Activated T-helper 1 cell treated with anti-CD3 and anti-CD28 coated beads, Interleukin-2, amount 50 U/mL, for 16 hours (primary cell): ENCODE measurements around the gene TENM4.

Experiments
- DNase-seq, 2 donors: peaks; one replicate each; pipeline ENCODE4 v3.0.0-alpha.2; 2020; ENCODE audit warnings: low read depth in 1 of 2, low spot score in 1 of 2

TENM4 gene

GRCh38 chr11:79348976-79349682 lies 91.7 kb downstream of the TENM4 start:
- DNase-seq, result no peak

GRCh38 chr11:79346021-79346420 lies 94.8 kb downstream of the TENM4 start:
- DNase-seq, result no peak

- DNase-seq, result no peak
These were observed 96.0 kb downstream of the TENM4 start for GRCh38 chr11:79344753-79345294.

- no peak for DNase-seq
These were observed 98.1 kb downstream of the TENM4 start for GRCh38 chr11:79342686-79343085.

GRCh38 chr11:79342236-79342635 lies 98.6 kb downstream of the TENM4 start:
- DNase-seq, result no peak

- DNase-seq, result no peak
These were observed 100.3 kb downstream of the TENM4 start for GRCh38 chr11:79340535-79340934.

GRCh38 chr11:79336797-79337517 lies 103.9 kb downstream of the TENM4 start:
- DNase-seq, result no peak

- no peak for DNase-seq
These were observed 105.1 kb downstream of the TENM4 start for GRCh38 chr11:79335681-79336080.

GRCh38 chr11:79333355-79333754 lies 107.5 kb downstream of the TENM4 start:
- DNase-seq, result no peak

GRCh38 chr11:79332017-79332416 lies 108.8 kb downstream of the TENM4 start:
- no peak for DNase-seq

- DNase-seq, result no peak
These were observed 109.5 kb downstream of the TENM4 start for GRCh38 chr11:79331203-79331901.

GRCh38 chr11:79330651-79331050 lies 110.2 kb downstream of the TENM4 start:
- no peak for DNase-seq

GRCh38 chr11:79329561-79329960 lies 111.3 kb downstream of the TENM4 start:
- no peak for DNase-seq

- no peak for DNase-seq
These were observed 112.4 kb downstream of the TENM4 start for GRCh38 chr11:79328402-79328801.

- DNase-seq, result no peak
These were observed 115.0 kb downstream of the TENM4 start for GRCh38 chr11:79325851-79326250.

GRCh38 chr11:79321263-79321662 lies 119.6 kb downstream of the TENM4 start:
- DNase-seq, result no peak

- DNase-seq, result no peak
These were observed 125.7 kb downstream of the TENM4 start for GRCh38 chr11:79314906-79315689.

- DNase-seq, result no peak
These were observed 127.3 kb downstream of the TENM4 start for GRCh38 chr11:79313530-79313913.

- DNase-seq, result no peak
These were observed 128.0 kb downstream of the TENM4 start for GRCh38 chr11:79312617-79313529.

- no peak for DNase-seq
These were observed 129.4 kb downstream of the TENM4 start for GRCh38 chr11:79311461-79311860.
